Mucosa of stomach (tissue), 1 donor: Measurements from ENCODE around the gene LRBA.

ENCODE experiments used
- H3K27me3 ChIP-seq: one replicate; pipeline ENCODE4 v1.7.0; 2013; ENCODE audit warnings: mild to moderate bottlenecking, low read length; ENCODE audit not compliant: control insufficient read depth, insufficient read depth
- H3K36me3 ChIP-seq: one replicate; pipeline ENCODE4 v1.7.0; 2013; ENCODE audit warnings: low read length; ENCODE audit not compliant: control insufficient read depth, insufficient read depth
- H3K4me1 ChIP-seq: one replicate; pipeline ENCODE4 v1.7.0; 2013; ENCODE audit warnings: mild to moderate bottlenecking, low read length; ENCODE audit not compliant: control insufficient read depth, insufficient read depth
- H3K4me3 ChIP-seq: one replicate; pipeline ENCODE4 v1.7.0; 2013; ENCODE audit warnings: low read length
- H3K9ac ChIP-seq: one replicate; pipeline ENCODE4 v1.7.0; 2013; ENCODE audit warnings: mild to moderate bottlenecking, low read length, moderate library complexity
- H3K9me3 ChIP-seq: one replicate; pipeline ENCODE4 v1.7.0; 2013; ENCODE audit warnings: mild to moderate bottlenecking, low read length, moderate library complexity; ENCODE audit not compliant: control insufficient read depth
- donor health status: Pancreatic carcinoma.

LRBA gene

GRCh38 chr4:150582146-150582872 lies 432.8 kb downstream of the LRBA start, which contains the start of gene MAB21L2:
MAB21L2 (plus strand) TSS chr4:150582151; CDS start chr4:150583030, 879 bp downstream.
- Histone ChIP-seq H3K27me3 (no peaks in the 10 kb centered on the region), H3K4me3 (no peak within 1 kb of the TSS), H3K4me1 (no peaks in the 10 kb centered on the region), H3K9me3 (no peaks in the 10 kb centered on the region), H3K9ac (no peak within 1 kb of the TSS), H3K36me3 (no peaks in the 10 kb centered on the region)

DNA sequence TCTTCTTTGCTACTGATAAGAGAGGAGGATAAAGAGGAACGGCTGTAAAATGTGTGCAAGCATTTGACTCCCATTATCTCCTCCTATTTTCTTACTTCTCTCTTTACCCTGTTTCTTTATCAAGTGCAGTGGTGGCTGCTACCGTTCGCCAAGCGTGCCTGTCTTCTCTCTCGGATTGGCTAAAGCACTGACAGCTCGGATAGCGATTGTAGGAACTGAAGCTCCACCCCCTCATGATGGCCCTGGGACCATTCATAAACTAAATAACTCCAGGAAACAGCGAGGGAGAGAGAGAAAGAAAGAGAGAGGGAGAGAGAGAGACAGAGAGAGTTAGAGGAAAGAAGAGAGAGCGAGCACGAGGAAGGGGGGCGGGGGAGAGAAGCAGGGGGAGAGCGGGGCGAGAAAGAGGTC lies 433.4 kb downstream of the LRBA start:
- Histone ChIP-seq H3K4me1 (no peaks in the 10 kb centered on the region), H3K4me3 (no peak overlapping the region), H3K36me3 (no peaks in the 10 kb centered on the region), H3K9me3 (no peaks in the 10 kb centered on the region), H3K27me3 (no peaks in the 10 kb centered on the region), H3K9ac (no peak overlapping the region)

DNA sequence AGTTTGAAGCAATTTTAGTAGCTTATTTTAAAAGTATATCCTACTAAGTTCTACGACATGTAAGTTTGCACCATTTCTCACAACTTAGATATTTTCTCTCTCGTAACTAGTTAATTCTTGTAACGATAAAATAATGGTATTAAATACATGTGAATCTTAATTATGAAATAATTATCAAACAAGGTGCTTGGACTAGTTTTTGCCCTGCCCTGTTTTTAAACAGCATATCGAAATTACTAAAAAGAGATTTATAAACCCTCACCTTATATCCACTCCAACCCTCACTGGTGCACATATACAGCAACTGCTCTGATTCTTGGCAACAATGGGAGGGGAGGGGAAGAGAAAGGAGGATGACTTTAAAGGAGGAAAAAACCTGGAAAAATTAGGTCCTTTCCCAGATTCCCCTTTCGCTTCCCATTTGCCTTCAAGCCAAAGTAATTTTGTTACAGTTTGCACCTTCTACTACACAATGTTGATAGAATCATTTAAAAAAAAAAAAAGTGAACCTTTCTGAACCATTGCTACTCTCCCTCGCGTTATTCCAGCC lies 434.0 kb downstream of the LRBA start:
- H3K9me3 ChIP-seq: no peaks in the 10 kb centered on the region
- H3K9ac ChIP-seq: no peak overlapping the region
- no peak overlapping the region for H3K4me3 ChIP-seq
- no peaks in the 10 kb centered on the region for H3K4me1 ChIP-seq
- no peaks in the 10 kb centered on the region for H3K36me3 ChIP-seq
- no peaks in the 10 kb centered on the region for H3K27me3 ChIP-seq

- Histone ChIP-seq H3K4me3 (no peak overlapping the region), H3K4me1 (no peaks in the 10 kb centered on the region), H3K9ac (no peak overlapping the region), H3K27me3 (no peaks in the 10 kb centered on the region), H3K36me3 (no peaks in the 10 kb centered on the region), H3K9me3 (no peaks in the 10 kb centered on the region)
Observed at GRCh38 chr4:150580306-150580705, 434.8 kb downstream of the LRBA start.

DNA sequence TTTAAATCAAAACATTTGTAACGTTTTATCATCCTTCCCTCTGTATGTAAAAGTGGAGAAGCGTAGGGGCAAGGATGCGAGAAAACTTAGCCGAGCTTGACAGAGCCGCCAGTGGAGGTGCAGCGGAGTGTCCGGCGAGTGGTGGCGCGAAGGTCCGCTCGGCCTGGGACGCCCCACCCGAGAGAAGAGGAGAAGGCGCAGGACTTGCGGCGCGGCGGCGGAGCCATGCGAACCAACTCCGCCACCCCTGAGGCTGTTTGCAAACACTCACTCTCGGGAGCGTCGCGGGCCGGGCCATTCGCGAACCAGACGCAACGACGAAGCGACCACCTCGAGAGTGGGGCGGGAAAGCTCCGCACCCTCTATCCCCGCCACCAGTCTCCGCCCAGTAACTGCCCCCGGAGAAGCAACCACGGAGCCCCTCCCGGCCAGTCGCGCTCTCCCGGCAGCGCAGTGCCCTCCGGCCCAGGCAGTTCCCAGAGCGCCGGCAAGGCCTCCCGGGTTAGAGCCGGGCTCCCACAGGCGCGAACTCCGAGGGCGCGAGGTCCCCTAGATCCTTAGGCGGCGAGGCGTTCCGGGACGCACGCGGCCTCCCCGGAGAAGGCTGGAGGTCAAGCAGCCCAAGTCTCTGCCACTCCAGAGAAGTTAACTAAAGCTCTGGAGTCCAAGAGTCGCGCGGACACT lies 435.4 kb downstream of the LRBA start:
- Histone ChIP-seq H3K9ac (no peak overlapping the region), H3K36me3 (no peaks in the 10 kb centered on the region), H3K9me3 (no peaks in the 10 kb centered on the region), H3K4me1 (no peaks in the 10 kb centered on the region), H3K27me3 (no peaks in the 10 kb centered on the region), H3K4me3 (no peak overlapping the region)

- Histone ChIP-seq H3K36me3 (no peaks in the 10 kb centered on the region), H3K4me1 (no peaks in the 10 kb centered on the region), H3K27me3 (no peaks in the 10 kb centered on the region), H3K9me3 (no peaks in the 10 kb centered on the region), H3K4me3 (no peak overlapping the region), H3K9ac (no peak overlapping the region)
Observed at GRCh38 chr4:150578745-150579501, 436.2 kb downstream of the LRBA start.

DNA sequence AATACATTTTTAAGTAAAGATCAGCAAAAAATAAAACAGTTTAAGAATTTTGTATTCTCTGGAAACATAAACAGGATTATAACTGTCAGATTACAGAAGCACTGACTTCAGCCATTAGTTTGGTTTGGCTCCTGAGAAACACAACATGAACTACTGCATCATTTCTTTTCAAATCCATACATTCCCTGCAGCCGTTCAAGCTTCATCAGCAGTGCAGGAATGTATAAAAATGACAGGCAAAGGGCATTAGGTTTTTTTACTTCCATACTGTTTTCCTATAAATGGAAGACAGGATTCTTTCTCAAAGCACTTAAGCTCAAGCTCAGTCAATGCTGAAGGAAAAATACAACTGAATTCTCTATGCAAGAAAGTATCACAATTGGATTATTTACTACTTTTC lies 437.3 kb downstream of the LRBA start:
- Histone ChIP-seq H3K4me1 (no peaks in the 10 kb centered on the region), H3K36me3 (no peaks in the 10 kb centered on the region), H3K9me3 (no peaks in the 10 kb centered on the region), H3K4me3 (no peak overlapping the region), H3K9ac (no peak overlapping the region), H3K27me3 (no peaks in the 10 kb centered on the region)

- Histone ChIP-seq H3K27me3 (no peaks in the 10 kb centered on the region), H3K36me3 (no peaks in the 10 kb centered on the region), H3K4me1 (no peaks in the 10 kb centered on the region), H3K4me3 (no peak overlapping the region), H3K9ac (no peak overlapping the region), H3K9me3 (no peaks in the 10 kb centered on the region)
Observed at GRCh38 chr4:150574678-150575077, 440.4 kb downstream of the LRBA start.

DNA sequence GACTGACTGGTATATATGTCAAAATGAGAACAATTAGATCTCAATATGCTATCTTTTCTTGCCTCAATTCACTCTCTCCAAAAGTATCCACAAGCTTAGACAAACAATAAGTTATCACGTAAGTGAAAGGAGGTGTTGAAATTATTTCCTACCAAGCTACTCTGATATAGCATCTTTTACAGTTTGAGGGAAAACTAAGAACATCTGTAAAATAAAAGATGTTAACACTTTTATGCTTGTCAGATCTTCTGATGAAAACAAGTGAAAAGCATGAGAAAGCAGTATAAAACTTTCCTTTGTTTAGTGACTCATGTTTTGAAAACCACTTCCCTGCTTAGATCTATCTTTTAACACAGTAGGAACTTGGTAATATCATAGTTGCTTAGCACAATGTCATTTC lies 441.6 kb downstream of the LRBA start:
- H3K27me3 ChIP-seq: no peaks in the 10 kb centered on the region
- H3K9ac ChIP-seq: no peak overlapping the region
- no peak overlapping the region for H3K4me3 ChIP-seq
- H3K4me1 ChIP-seq: no peaks in the 10 kb centered on the region
- H3K36me3 ChIP-seq: no peaks in the 10 kb centered on the region
- no peaks in the 10 kb centered on the region for H3K9me3 ChIP-seq

DNA sequence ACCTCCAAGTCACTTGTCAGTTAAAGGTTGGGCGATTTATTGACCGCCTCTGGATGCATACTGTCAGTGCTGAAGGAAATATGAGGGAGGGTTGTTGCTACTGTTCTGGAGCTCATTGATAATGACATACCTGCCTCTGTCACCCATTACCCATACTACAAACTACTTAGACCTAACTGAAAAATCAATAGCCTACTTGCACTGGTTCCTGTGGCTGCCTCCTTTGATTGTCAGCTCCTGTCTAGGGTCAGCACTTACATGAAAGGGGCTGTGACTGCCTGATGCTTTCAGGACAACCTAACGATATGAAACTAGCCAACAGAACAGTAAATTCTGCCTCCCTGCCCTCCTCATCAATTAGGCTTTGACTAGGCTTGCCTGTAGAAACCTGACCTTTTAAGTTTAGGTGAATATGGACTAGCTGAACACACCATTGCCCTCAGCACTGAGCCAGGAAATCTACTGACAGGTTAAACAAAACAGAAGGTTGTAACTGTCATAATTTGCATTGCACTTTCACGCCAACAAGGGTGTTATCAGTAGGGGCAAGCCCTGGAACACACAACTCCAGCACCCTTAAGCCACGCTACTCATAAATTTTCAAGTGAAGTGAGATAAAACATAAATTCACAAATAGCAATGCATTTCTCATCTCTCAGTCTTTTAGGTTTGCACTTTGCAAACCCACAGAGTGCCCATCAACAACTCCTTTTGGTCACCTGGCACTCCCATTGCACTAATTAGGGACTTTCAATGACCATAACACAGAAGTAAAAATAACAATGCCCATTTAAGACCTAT lies 442.2 kb downstream of the LRBA start:
- Histone ChIP-seq H3K4me1 (no peaks in the 10 kb centered on the region), H3K4me3 (no peak overlapping the region), H3K9ac (no peak overlapping the region)

GRCh38 chr4:150570862-150571261 lies 444.2 kb downstream of the LRBA start:
- Histone ChIP-seq H3K36me3 (no peaks in the 10 kb centered on the region), H3K9me3 (no peaks in the 10 kb centered on the region), H3K9ac (no peak overlapping the region), H3K4me3 (no peak overlapping the region), H3K27me3 (no peaks in the 10 kb centered on the region), H3K4me1 (no peaks in the 10 kb centered on the region)

More for the DNA sequence above, 442.2 kb downstream of the LRBA start:
- H3K27me3 ChIP-seq: no peaks in the 10 kb centered on the region
- no peaks in the 10 kb centered on the region for H3K9me3 ChIP-seq
- H3K36me3 ChIP-seq: no peaks in the 10 kb centered on the region
